ENCODE measurements around the gene NR1H4.
"Not testable (repeated sequence)": the region's sequence is repeated elsewhere in the genome, so short reads cannot be mapped to it uniquely, and the experiment has no call there.

The NR1H4 gene

DNA sequence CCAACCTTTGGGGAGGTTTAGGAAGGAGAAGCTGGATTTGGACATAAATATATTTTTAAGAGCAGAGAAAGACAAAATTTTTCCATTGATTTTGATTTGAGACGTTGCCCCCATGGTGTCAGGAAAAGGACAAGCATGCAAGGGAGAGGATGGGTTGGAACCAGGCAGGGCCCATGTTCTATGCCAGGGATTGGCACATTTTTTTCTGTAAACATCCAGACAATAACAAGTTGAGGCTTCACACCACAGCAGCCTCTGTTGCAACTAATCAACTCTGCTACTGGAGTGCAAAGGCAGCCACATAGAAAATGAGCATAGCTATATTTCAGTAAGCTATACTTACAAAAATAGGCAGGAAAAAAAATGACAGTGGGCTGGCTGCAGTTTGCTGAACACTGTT is 44.7 kb downstream of the NR1H4 start:
- no peak for DNase-seq (ENCODE audit: low spot score)

DNA sequence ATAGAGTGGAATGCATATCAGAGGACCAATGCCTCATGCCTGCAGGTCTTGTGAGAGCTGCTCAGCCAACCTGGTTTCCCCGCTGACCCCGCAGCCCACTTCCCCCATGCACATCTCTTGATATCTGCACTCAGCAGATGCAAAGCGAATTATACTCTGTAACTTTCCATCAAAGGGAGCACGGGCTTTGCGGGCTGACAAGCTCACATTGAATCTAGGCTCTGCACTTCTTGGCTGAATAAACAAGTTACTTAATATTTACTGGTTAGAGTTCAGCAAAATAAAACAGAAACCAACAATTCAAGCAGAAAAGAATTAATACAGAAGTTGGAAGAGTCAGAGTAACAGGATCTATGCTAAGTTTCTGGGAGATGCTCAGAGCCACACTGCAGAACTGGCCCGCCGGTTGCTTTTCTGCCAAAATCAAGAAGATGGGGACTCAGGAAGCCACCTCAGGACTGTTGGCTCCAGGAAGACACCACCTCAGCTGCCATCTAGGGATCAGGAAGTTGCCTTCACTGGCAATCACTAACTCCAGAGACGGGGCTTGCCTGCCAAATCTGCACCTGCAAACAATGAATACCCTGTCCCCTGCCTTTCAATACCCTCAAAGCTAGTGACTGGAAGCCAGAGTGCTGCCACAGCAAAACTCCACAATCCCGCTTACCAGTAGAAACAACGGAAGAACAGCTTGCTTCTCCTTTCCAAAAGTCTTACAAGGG is 46.5 kb downstream of the NR1H4 start:
- DNase-seq (ENCODE audit: low spot score): no peak

DNA sequence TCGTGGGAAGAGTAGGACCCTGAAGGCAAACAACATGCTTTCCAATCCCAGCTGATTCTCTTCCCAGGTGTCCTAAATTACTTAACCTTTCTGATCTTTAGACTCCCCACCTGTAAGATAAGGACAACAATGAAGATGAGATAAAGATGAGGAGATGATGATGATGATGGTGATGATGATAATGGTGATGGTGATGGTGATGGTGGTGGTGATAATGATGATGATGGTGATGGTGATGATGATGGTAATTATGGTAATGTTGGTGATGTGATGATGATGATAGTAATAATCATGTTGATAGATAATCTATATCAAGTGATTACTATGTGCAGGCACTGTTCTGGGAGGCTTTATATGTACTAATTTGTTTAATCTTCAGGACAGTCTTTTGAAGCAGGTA is 48.3 kb downstream of the NR1H4 start:
- DNase-seq (ENCODE audit: low spot score): no peak

DNA sequence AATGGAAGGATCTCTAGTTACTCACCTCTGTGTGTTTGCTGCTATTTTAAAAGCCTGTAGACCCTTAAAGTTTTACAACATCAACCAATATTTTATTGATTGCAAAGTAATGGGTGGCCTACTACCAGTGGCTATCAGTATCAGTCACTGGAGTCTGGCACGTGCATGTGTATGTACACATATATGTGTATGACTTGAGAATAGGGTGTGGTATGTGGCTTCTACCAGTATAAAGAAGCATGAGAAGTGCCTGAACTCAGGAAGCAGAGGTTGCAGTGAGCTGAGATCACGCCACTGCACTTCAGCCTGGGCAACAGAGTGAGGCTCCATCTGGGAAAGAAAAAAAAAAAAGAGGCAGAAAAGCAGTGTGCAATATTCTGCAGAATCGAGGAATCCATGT is 54.4 kb downstream of the NR1H4 start:
- no peak for DNase-seq (ENCODE audit: low spot score)

DNA sequence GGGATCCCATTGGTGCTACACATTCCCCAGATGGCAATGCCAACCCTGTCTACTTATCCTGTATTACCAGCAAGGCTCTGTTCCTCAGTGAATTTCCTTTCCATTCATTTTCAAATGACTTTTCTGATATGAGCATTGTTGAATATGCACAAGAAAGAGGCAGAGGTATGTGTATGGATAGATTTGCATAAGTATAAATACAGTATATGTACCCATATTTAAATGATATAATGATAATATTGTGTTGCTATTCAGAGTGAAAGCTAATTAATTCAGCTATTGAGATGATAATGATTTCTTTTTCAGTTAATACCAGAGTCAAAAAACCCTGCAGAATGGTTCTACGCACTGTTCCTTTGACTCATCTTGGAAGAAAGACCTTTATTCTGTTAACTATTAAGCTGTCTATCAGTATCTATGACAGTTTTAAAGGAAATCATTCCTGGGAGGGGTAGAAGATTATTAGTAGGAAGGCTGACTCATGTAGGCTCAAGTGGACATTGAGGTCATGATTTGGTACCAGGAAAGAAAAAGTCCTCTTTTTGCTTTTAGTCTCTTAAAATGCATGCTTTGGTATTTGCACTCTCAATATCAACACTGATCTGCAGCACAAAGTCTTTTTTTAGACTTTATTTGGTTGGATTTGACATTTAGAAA is 54.9 kb downstream of the NR1H4 start:
- DNase-seq (ENCODE audit: low spot score): no peak

DNA sequence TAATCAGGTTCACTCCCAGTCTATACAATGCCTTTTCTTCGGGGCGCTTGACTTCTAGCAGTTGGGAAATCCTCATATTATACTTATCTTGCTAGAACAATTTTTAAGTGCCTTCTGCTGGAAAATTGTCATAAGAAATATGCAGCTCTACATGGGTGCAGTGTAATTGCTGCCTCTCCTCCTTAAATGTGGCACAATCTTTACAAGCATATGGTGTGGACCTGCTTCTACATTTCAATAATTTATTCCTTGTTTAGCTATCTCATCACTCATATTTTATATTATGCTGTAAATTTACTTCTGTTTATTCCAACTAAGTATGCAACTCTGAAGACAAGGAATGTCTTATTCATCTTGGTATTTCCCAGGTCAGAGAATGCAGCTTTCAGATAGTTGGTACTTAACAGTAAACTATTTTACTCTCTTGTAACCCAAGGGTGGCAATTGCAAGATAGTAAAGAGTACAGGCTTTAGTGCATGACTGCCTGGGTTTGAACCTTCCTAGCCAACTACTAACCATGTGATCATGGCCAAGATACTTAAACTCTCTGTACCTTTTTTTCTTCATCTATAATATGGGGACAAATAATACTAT is 56.2 kb downstream of the NR1H4 start:
- no peak for DNase-seq (ENCODE audit: low spot score)

DNA sequence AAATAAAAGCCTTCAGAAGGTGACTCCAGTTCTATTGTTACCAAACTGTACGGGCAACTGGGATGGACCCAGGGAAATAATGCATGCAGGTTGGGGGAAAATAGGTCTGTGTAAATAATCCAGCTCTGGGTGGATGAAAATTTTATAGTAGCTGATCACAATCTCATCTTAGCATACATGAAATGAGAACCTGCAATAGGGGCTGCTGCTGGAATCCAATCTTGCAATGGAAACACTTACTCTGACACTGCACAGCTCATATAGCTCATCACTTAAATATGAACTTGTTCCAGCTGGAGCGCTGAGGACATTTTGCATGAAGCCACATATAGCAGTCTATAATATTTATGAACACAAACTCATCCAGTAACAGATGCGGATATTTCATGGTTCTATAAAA is 59.7 kb downstream of the NR1H4 start:
- no peak for DNase-seq (ENCODE audit: low spot score)

DNA sequence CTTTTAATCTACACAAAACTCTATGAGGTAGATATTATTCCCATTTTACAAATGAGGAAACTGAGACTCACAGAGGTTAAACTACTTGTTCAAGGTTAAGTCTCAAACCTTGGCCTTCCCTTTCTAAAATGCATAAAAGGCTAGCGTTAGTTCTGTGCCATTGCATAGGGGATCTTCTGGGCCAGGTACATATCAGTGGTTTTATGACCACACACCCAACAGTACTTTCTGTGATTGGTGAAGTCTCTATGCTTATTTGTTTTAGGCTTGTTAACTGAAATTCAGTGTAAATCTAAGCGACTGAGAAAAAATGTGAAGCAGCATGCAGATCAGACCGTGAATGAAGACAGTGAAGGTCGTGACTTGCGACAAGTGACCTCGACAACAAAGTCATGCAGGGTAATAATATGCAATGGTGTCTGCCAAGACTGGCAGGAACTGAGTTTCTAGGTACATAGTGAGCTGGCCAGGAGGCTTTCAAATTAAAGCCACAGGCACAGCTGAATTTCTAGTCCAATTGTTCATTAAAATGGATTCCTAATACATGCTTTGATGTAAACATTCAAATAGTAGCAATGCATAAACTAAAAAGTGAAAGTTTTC is 61.1 kb downstream of the NR1H4 start:
- no peak for DNase-seq (ENCODE audit: low spot score)

DNA sequence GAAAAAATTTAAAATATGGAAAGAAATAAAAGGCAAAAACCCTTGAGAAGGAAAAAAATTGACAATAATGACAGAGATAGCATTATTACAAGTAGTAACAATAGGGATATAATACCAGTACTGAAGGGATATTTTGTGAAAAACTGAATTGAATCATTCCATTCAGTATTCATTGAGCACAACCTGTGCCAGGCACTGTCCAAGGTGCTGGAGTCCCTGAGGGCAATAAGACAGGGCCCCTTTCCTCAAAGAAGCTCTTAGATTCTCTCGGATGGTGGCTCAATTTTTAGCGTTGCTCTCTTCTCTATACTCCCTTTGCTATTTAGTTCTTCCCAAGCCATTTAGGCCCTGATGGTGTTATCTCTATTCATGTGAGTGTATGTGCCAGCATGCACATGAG is 65.5 kb downstream of the NR1H4 start:
- DNase-seq (ENCODE audit: low spot score): no peak

DNA sequence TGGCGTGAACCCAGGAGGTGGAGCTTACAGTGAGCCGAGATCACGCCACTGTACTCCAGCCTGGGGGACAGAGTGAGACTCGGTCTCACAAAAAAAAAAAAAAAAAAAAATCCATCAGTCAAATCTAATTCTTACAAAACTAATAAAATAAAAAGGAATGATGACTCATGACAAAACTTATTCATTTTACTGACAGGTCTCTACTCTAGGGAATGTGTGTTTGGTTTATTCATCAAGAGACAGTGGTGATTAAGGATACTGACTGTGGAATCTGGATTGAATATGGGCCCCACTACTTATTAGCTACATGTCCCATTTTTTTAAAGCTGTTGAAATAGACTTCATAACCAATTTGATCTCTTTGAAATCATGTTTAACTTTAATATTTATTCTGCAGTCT is 70.5 kb downstream of the NR1H4 start:
- DNase-seq (ENCODE audit: low spot score): no peak

DNA sequence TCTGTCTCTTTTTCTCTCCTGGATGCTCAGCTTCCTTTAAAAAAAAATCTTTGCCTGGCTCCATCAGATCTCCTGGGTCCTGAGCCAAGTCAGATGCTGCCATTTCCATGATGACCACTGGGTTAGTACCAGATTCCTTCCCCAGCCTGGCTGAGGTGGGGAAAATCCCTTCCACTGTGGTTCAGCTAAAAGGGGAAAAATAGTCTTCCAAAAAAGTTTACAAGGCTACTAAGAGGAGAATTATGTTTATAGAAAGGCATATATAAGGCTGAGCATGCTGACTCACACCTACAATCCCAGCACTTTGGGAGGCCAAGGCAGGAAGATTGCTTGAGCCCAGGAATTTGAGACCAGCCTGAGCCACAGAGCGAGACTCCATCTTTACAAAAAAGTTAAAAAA is 71.4 kb downstream of the NR1H4 start:
- no peak for DNase-seq (ENCODE audit: low spot score)

DNA sequence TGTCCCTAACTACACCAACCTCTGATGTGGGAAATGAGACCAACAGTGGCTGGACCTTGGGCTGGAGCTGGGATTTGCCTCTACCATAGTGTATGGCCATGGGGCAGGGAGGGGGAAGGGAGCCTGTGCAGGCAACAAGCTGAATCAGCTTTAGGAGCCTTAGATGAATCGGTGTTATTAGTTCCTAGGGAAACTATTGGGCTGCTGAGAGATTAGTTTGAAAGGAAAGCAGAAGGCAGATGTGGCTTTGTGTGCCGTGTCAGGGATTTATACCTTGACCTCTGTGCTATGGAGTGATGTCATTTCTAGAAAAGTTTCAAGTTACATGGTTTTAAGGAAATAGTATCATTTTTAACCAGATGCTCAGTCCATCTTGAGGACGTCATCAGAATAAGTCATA is 80.3 kb downstream of the NR1H4 start:
- DNase-seq (ENCODE audit: low spot score): no peak

DNA sequence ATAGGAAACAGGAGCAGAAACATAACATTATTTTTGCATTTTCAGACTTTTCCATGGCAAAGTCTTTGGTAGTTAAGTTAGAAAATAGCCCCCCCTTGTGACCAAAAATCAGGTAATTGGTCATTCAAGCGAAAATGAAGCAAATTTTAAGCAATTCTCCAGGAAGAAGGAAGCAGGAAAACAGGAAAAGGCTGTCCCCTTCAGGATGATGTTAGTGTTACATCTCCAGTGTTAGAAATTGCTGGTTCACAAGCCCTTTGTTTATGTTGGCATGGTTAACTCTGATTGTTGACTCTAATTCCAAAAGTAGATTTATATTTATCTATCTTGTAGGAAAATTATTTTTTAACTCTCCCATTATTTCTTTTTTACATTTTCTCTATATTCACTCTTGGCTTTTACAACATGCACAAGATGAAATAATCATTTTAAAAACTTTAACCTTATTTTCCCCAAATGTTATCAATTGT is 81.0 kb downstream of the NR1H4 start:
- DNase-seq (ENCODE audit: low spot score): peak; percentile 81

DNA sequence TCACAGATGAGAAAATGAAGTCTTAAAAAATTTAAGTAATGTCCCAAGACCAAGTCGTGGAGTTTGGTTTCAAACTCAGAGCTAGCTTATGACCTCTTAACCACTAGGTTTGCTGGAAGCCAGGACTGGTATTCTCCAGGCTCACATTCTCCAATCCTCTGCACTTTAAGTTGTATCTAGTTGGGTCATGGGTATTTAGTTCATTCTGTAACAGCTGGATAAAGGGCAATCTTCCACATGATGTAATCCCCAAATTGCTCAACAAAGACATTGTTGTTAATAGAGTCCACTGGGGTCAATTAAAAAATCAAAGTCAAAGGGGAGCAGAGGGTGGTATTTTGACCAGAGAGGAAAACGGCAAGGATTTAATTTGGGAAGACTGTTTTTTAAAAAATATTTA is 82.1 kb downstream of the NR1H4 start:
- DNase-seq (ENCODE audit: low spot score): no peak

DNA sequence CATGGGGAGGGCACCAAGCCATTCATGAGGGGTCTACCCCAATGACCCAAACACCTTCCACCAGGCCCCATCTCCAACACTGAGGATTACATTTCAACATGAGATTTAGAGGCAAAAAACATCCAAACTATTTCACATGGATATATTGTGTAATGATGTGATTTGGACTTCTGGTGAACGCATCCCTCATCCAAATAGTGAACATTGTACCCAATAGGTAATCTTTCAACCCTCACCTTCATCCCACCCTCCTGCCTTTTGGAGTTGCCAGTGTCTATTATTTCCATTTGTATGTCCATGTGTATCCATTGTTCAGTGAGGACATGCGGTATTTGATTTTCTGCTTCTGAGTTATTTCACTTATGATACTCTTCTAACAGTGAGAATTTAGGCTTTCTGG is 83.7 kb downstream of the NR1H4 start:
- DNase-seq (ENCODE audit: low spot score): no peak

DNA sequence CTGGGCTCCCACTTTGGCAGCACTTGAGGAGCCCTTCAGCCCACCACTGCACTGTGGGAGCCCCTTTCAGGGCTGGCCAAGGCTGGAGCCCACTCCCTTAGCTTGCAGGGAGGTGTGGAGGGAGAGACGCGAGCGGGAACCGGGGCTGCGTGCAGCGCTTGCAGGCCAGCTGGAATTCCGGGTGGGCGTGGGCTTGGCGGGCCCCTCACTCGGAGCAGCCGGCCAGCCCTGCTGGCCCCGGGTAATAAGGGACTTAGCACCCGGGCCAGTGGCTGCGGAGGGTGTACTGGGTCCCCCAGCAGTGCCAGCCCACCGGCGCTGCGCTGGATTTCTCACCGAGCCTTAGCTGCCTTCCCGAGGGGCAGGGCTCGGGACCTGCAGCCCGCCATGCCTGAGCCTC is 85.6 kb downstream of the NR1H4 start:
- not testable (repeated sequence) for DNase-seq (ENCODE audit: low spot score)

DNA sequence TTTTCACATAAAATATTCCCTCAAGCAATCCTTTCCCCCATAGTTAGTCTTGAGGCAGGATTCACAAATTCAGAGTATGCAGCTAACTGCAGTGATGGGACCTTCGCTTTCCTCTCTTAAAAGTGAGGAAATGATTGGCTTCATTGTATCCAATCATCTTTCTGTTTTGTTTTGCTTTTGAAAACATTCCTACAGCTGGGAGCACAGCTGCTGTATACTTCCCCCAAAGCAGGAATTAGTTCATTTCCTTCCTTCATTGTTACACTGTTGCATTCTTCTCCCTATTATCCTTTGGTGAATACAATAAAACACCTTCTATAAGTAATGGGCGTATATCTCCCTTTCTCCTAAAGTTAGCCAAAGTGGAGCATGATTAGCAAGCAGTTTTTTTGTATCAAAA is 90.4 kb downstream of the NR1H4 start:
- DNase-seq (ENCODE audit: low spot score): no peak

DNA sequence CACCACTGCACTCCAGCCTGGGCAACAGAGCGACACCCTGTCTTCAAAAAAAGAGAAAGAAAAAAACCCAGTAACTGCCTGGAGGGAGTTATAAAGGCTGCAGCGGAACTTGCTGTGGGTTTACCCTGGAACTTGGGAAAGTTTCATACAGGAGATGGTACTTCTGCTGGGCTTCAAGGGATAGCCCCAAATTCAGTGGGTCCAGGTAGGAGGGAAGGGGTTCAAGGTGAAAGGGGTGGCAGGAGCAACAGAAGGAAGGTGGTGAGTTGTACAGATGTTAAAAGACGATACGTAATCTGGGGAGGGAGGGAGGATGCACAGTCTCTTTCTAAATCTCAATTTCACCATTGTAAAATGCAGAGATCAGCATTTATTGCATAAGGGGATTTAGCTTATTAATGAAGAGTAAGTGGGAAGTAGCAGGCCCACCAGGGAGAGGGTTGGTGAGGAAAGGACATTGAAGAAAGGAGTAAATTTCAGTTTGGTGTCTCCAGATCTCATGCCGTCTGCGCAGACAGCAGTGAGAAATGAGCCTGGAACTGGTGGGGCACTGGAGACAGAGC is 91.3 kb downstream of the NR1H4 start:
- DNase-seq (ENCODE audit: low spot score): no peak

DNA sequence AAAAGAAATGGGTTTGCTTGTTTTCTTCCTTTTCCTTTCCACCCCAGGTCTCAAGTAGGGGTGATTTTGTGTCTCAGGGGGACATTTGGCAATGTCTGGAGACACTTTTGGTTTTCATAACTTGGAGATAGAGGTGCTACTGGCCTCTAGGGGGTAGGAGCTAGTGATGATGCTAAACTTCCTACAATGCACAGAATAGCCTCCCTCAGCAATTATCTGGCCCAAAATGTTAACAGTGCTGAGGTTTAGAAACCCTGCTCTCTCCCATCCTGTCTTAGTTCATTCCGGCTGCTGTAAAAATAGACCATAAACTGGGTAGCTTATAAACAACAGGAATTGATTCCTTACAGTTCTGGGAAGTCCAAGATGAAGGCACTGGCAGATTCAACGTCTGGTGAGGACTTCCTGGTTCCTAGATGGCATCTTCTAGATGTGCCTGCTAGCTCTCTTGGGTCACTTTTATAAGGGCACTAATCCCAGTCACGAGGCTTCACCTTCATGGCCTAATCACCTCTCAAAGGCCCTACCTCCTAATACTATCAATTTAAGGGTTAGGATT is 92.4 kb downstream of the NR1H4 start:
- DNase-seq (ENCODE audit: low spot score): no peak

DNA sequence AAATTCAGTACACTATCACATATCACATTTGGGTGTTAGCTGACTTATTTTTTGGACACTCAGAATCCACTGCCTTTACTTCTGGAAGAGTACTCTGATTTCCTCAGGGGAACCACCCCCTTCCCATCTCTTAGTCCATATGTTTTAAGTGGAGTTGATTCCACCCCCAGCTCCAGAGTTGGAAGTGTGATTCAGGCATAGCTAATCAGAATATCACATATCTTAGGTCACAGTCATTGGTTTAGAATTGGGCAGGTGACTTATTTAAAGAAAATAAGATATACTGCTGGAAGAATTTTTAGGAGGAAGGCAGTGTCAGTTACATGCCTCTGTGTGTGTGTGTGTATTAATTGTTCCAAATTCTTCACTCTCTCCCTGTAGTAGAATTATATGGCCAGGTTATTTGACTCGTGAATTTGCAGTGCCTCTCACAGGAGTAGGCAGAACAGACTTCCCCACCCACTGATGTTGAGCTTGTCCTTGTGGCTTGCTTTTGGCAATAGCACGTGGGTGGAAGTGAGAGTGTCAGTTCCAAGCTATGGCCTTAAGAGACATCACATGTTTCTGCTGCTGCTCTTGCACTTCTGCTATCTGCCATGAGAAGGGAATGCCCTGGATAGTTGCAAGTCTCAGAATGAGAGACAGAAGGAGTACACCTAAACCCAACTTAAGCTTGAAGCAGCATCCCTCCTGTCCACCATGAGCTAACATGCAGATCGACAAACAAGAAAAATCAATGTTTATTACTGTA is 93.4 kb downstream of the NR1H4 start:
- peak; percentile 81 for DNase-seq (ENCODE audit: low spot score)

DNA sequence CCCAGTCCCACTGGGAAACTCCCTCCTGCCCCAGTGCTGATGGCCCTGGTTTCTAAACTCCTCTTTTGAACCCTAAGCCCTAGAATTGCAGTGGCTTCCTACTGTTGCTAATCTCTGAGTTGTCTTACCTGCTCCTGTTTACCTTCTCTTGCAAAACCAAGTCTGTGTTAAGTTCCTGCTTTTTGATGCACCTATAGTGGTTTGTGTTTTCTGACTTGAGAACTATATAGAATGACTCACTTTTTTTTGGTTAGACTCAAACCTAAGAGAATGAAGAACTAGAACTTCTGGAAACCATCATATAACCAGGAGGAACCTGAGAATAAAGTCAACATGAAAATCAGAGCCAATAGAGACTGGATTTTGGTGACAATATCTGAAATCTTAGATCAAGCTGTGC is 94.3 kb downstream of the NR1H4 start:
- no peak for DNase-seq (ENCODE audit: low spot score)

DNA sequence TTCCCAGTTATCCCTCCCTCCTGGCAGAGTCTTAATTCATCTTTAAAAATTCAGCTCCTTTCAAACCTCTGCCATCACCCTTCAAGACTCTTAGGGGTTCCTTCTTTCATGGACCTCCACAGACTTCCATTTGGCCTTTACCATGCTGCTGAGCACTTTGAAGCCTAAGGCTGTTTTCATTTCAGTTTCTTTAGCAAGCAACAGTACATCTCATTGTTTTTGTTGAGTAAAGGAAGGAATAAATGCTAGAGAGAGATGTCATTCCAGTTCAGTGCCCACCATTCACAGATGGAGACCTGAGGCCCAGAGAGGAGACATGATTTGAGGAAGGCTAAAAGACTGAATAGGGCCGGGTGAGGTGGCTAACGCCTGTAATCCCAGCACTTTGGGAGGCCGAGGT is 98.5 kb downstream of the NR1H4 start:
- DNase-seq (ENCODE audit: low spot score): no peak

All from Ammon's horn (tissue), 1 donor.